Measurements from ENCODE around the gene ENOSF1.

DNA sequence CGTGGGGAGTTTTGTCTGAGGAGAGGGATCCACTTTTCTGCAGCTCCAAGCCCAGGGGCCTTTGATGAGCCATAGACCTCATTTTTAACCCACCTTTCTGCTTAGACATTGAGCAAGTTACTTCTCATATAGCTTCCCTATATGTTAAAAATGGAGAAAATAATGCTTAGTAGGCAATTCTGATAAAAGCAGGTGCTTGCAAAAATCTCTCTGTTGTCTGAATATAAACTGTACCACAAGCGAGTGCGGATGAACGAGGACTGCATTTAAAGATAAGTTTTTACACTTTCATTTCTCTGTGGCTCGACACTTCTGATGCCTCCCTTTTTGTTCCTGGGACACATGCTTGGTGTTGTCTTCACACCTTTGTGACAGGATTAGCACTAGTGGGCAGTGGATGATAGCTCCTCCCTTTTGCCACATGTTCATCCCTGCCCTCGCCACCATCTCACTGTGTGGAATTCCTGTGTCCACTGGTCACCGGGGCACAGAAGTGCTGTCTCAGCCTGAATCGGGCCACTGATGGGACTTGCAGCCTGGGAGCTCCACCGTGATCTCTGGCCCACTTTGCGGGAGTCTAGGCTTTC is 53.4 kb downstream of the ENOSF1 start:
- TF ChIP-seq, protein P1, sequence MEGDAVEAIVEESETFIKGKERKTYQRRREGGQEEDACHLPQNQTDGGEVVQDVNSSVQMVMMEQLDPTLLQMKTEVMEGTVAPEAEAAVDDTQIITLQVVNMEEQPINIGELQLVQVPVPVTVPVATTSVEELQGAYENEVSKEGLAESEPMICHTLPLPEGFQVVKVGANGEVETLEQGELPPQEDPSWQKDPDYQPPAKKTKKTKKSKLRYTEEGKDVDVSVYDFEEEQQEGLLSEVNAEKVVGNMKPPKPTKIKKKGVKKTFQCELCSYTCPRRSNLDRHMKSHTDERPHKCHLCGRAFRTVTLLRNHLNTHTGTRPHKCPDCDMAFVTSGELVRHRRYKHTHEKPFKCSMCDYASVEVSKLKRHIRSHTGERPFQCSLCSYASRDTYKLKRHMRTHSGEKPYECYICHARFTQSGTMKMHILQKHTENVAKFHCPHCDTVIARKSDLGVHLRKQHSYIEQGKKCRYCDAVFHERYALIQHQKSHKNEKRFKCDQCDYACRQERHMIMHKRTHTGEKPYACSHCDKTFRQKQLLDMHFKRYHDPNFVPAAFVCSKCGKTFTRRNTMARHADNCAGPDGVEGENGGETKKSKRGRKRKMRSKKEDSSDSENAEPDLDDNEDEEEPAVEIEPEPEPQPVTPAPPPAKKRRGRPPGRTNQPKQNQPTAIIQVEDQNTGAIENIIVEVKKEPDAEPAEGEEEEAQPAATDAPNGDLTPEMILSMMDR (IDR thresholded peaks at IDR 0.05): no peak
- TF ChIP-seq POLR2A (IDR thresholded peaks at IDR 0.05): no peak

Measured in right lobe of liver (tissue), 4 donors.